Activated CD8-positive, alpha-beta memory T cell treated with anti-CD3 and anti-CD28 coated beads, Interleukin-2, amount 50 U/mL, for 24 hours (primary cell): ENCODE data around the gene TBCC.

Experiments
- DNase-seq: peaks from one replicate; pipeline ENCODE4 v3.0.0-alpha.2; 2020; ENCODE audit errors: extremely low read depth

Gene TBCC

DNA sequence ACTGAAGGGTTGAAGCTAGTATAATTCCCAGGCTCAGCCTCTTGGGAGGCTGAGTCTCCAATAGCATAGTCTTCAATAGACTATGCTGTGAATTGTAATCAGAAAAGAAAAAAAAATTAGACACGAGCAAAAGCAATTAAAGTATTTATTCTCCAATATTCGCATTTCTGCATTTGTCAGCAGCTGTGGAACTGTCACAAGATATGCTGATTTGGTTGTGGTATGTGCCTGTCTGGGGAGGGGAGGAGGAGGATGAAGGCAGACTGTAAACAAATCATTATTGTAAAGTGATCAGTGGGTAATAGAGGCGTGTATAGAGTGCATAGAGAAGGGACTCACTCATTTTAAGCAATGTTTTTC, 25.8 kb upstream of the TBCC start:
- no peak for DNase-seq

GRCh38 chr6:42769836-42770235, 23.9 kb upstream of the TBCC start:
- DNase-seq = no peak

DNA sequence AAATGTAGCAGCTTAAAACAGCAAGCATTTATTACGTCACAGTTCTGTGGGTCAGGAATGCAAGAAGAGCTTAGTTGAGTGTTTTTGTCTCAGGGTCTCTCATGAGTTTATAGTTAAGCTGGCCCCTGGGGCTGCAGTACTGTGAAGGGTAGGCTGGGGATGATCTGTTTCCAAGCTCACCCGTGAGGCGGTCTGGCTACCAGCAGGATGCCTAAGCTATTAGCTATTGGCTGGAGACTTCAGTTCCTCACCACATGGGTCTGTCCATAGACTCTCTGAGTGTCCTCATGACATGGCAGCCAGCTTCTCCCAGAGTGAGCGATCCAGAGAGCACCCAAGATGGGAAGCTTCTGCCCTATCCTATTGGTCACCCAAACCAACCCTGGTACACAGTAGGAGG, 23.1 kb upstream of the TBCC start:
- no peak for DNase-seq

GRCh38 chr6:42766163-42766670, 20.3 kb upstream of the TBCC start:
- DNase-seq = no peak

GRCh38 chr6:42764911-42765648, 19.2 kb upstream of the TBCC start:
- DNase-seq = no peak

- no peak for DNase-seq
Measured at GRCh38 chr6:42762950-42763349, 17.0 kb upstream of the TBCC start.

DNA sequence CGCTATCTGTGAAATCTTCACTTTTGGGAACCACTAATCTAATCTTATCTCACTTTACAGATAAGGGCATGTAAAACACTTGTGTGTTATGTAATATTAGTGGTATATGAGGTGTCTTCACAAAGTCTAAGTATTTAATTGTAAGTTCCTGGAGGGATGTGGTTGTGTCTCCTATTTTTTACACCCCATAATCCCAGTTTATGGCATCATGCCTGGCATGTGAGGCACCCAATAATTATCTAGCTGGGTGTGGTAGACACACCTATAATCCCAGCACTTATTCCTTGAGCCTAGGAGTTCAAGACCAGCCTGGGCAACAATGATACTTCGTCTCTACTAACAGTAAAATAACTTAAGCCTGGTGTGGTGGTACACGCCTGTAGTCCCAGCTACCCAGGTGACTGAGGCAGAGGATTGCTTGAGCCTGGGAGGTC, 16.5 kb upstream of the TBCC start:
- no peak for DNase-seq

DNA sequence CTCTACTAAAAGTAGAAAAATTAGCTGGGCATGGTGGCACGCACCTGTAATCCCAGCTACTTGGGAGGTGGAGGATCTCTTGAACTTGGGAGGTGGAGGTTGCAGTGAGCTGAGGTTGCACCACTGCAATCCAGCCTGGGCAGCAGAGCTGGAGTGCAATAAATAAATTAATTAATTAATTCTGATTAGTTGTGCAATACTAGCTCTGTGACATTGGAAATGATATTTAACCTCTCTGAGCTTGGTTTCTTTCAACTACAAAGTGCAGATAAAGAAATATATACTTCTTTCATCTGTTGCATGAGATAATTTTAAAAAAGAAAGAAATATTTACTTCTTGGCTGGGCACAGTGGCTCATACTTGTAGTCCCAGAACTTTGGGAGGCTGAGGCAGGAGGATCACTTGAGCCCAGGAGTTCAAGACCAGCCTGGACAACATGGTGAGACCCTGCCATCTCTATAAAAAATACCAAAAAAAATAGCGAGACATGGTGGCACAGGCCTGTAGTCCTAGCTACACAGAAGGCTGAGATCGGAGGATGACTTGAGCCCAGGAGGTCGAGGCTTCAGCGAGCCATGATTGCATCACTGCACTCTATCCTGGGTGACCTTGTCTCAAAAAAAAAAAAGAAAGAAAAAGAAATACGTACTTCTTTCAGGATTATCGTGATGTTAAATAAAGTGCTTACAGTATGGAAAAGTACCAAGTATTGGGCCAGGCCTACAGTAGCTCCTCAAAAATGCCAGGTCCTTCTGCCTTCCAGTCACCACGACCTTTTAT, 15.6 kb upstream of the TBCC start:
- no peak for DNase-seq

- DNase-seq = no peak
Measured at GRCh38 chr6:42758756-42759430, 13.0 kb upstream of the TBCC start.

GRCh38 chr6:42756722-42757121, 10.8 kb upstream of the TBCC start:
- no peak for DNase-seq

- no peak for DNase-seq
Measured at GRCh38 chr6:42754759-42755158, 8.9 kb upstream of the TBCC start.

DNA sequence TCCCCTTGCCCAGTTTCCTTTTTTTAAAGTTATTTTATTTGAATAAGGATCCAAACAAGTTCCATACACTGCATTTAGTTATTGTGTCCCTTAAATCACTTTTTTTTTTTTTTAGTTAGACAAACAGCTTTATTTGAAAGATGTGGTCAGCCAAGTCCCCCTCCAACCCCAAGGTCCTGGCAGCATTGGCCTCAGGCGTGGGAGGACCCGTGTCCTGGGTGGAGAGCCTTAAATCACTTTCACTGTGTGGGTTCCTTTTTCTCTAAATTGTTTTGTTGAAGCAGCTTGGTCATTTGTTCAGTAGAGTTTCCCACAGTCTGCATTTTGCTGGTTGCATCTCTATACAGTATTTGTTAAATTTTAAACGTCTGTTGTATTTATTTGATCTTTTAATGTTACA, 5.2 kb upstream of the TBCC start:
- no peak for DNase-seq

DNA sequence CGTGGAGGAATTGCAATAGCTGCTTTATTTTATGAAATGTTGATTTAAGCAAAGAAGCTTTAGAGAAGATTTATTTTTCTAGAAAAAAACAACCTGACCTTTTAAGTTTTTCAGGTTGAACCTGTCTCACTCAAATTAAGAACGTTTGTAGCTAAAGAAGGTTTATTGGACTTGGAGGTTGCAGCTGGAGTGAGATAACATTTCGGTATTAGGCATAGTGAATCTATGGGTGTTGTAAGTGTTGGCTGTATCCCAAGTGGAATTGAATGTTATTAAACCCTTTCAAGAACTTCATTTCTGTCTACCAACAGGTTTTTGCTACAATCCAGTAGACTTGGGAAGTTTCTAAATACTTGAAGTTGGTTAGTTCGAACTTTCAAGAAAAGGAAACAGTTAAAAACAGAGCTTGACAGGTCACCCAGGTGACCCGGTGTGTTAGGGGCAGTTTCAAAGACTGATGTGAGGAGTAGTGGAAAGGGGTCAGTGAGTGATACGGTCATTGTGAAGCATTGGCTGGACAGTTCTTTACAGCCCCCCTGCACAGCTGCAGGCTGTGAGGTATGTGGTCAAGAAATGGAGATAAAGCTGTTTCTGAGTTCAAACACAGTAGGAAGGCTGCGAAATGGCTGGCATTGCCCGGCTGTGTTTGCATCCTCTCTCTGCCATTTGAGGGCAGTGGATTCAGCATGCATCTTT, 2.4 kb upstream of the TBCC start:
- DNase-seq = no peak

DNA sequence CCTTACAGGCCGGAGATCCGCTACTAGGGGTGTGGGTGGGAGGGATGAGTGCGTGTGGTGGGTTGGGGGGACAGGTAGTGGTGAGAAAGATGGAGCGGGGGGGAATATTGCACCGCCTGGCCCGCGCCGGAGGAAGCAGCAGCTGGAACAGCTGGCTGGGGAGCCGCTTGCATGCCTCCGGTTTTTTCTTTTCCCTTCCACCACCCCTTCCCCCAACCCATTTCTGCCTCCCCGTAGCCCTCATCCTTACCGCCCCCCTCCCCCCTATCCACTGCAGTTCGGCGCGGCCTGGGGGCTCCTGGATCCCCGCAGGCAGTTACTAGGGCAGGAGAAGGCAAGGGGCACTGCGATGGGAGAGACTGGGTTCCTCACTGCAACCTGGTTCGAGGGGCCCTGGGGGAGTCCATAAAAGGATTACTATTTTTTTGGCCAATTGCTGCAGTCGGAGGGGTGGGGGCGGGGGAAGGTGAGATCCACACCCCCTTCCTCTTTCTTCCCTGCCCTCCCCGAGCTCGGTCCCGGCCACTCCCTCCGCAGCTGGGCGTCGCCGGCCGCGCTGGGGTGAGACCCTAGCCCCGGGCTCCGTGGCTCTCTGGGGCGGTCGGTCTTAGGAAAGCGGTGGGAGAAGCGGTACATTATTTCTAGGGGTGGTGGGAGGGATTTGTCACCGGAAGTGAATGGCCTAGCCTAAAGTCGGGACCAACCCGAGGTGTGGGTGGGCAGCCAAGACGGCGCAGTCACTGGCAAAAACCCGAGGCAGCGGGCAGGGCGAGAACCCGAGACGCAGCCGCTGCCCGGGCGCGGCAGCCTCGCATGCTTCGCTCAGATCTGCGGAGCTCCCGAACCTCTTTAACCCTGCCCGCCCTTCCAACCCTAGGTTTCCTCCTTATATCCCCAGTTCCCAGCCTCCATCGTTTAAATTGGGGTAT, 824 bp upstream of the TBCC start:
- peak; percentile 50 for DNase-seq

- DNase-seq = no peak
Measured at GRCh38 chr6:42745083-42745639, 742 bp downstream of the TBCC start.

- no peak for DNase-seq
Measured at GRCh38 chr6:42744351-42744893, 1.5 kb downstream of the TBCC start.

DNA sequence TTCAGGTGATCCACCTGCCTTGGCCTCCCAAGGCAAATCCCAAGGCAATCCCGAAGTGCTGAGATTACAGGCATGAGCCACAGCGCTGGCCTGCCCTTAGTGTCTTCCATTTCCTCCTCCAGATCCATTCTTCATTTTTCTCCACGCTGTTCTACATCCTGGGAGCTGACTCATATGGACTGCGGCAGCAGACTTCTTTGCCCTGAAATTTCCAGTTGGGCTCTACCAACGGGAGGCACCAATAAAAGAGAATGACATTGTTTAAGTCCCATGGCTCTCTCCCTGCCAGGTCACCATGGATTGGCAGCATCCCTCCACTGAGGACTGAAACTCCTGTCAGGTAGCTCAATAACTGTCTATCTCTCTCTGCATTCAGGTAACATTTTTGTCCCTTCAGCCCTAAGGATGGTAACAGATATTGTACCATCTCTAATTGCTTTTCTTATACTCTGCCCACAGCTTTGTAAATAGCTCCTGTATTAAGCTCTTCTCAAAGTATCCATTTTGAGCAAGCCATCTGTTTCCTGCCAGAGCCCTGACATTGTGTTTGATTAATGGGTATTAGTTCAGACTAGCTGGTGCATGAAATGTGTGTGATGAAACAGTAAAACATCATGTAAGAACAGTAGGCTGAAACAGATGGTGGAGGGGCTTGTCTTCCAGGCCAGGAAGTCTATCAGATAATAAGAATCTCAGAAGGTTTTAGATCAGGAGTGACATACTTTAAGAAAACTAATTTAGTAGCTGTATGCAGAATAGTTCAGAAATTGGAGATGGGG, 3.6 kb downstream of the TBCC start:
- DNase-seq = no peak

GRCh38 chr6:42740725-42741124, 5.2 kb downstream of the TBCC start:
- no peak for DNase-seq

GRCh38 chr6:42735976-42736375, 9.9 kb downstream of the TBCC start:
- DNase-seq = no peak
